GM06990 (cell line): ENCODE measurements around the gene RIMBP2.
"Not testable (repeated sequence)": the region's sequence is repeated elsewhere in the genome, so short reads cannot be mapped to it uniquely, and the experiment has no call there.

Source experiments
- DNase-seq: peaks from one replicate; pipeline ENCODE4 v3.0.0-alpha.2; 2011; ENCODE audit not compliant: insufficient read length; ENCODE audit errors: extremely low read depth
- H3K27me3 ChIP-seq: replicated peaks from 2 replicates; pipeline ENCODE4 v1.6.0; 2011; ENCODE audit warnings: low read length; ENCODE audit not compliant: control insufficient read depth, insufficient read depth
- H3K36me3 ChIP-seq: 2 replicates; pipeline ENCODE4 v1.5.1; 2011; ENCODE audit warnings: low read length; ENCODE audit not compliant: control insufficient read depth, insufficient read depth
- H3K4me3 ChIP-seq: replicated peaks from 2 replicates; pipeline ENCODE4 v1.5.1; 2011; ENCODE audit warnings: low read depth, mild to moderate bottlenecking, control low read depth, low read length
- TF ChIP-seq, protein P1 (sequence below): IDR thresholded peaks from 2 replicates; pipeline ENCODE4 v1.5.1; 2011; ENCODE audit warnings: low read length, control low read depth, mild to moderate bottlenecking, inconsistent platforms; ENCODE audit not compliant: insufficient read depth, poor library complexity, severe bottlenecking

The RIMBP2 gene

DNA sequence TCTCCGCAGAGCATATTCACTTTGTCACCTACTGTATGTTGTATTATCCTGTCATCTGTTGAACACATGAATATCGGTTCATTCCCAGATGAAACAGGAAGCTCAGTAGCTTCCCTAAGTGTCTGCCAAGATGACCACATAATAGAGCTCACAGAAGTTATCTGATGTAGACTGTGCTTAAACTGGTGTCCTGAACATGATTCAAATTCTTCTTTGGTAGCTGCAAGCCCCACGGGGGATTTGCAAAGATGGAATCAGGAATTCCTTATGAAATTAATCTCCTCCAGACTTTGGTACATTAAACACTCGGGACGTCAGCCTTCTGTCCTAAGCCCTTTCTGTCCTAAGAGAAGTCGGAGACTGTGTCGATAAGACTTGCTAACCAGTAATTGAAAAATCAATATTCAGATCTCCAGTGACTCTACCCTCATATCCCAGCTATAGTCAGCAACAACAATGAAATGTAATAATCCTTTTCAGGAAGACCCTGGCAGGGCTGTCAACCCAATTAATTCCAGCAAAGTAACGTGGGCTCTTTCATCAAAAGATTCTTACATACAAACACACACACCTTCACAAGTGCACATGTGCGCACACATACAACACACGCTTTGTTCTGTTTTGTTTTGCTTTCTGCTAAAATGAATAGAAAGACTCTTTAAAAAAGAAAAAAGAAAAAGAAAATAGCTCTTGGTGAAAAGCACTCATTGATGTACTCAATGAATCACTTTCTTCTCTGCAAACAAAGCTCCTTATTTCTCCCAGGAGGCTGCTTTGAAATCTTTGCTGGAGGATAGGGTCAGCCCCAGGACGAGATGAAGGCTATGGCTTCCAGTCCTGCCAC is 127.2 kb downstream of the RIMBP2 start:
- H3K4me3 ChIP-seq, result no peak overlapping the region
- DNase-seq, result no peak

DNA sequence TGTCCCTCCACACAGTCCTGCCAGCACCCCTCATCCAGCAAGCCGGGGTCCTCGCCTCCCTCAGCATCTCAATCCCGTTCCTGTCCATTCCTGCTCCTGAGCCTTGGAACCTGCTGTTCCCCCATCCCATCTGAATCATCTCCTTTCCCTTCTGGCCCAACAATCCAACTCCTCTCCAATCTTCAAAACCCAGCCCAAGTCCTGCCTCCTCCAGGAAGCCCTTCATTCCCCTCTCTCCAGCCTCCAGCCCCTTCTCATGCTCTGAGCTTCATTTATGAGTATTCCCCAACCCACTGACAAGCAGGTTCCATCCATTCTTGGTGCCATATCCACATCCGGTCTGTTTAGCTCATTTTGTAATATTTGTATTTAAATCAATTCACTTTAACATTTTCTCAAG is 128.1 kb downstream of the RIMBP2 start:
- Histone ChIP-seq H3K4me3 (no peak overlapping the region), H3K27me3 (no peaks in the 10 kb centered on the region), H3K36me3 (no peaks in the 10 kb centered on the region)
- DNase-seq, result no peak
- TF ChIP-seq, protein P1, sequence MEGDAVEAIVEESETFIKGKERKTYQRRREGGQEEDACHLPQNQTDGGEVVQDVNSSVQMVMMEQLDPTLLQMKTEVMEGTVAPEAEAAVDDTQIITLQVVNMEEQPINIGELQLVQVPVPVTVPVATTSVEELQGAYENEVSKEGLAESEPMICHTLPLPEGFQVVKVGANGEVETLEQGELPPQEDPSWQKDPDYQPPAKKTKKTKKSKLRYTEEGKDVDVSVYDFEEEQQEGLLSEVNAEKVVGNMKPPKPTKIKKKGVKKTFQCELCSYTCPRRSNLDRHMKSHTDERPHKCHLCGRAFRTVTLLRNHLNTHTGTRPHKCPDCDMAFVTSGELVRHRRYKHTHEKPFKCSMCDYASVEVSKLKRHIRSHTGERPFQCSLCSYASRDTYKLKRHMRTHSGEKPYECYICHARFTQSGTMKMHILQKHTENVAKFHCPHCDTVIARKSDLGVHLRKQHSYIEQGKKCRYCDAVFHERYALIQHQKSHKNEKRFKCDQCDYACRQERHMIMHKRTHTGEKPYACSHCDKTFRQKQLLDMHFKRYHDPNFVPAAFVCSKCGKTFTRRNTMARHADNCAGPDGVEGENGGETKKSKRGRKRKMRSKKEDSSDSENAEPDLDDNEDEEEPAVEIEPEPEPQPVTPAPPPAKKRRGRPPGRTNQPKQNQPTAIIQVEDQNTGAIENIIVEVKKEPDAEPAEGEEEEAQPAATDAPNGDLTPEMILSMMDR, result no peak

More for the DNA sequence above, 127.2 kb downstream of the RIMBP2 start:
- TF ChIP-seq, protein P1, result no peak
- Histone ChIP-seq H3K36me3 (no peaks in the 10 kb centered on the region), H3K27me3 (no peaks in the 10 kb centered on the region)

DNA sequence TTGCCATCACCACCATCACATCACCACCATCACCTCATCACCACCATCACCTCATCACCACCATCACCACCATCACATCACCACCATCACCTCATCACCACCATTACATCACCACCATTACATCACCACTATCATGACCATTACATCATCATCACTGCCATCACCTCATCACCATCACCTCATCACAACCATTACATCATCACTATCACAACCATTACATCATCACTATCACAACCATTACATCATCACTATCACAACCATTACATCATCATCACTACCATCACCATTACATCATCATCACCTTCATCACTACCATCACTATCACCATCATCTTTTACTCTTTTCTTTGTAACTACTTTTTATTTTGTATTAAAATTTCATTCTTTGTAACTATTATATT is 131.6 kb downstream of the RIMBP2 start:
- H3K36me3 ChIP-seq, H3K4me3 ChIP-seq, DNase-seq, H3K27me3 ChIP-seq: not testable (repeated sequence)

DNA sequence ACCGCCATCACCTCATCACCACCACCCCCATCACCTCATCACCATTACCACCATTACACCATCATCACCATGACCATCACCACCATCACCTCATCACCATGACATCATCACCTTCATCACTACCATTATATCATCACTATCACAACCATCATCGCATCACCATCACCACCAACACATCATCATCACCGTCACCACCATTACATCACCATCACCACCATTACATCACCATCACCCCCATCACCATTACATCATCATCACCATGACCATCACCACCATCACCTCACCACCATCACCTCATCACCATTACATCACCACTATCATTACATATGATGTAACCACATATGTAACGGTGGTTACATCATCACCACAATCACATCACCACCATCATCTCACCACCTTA is 132.3 kb downstream of the RIMBP2 start:
- H3K4me3 ChIP-seq, result no peak overlapping the region
- no peak for DNase-seq
- H3K27me3 ChIP-seq, result no peaks in the 10 kb centered on the region
- TF ChIP-seq, protein P1, result no peak
- no peaks in the 10 kb centered on the region for H3K36me3 ChIP-seq

DNA sequence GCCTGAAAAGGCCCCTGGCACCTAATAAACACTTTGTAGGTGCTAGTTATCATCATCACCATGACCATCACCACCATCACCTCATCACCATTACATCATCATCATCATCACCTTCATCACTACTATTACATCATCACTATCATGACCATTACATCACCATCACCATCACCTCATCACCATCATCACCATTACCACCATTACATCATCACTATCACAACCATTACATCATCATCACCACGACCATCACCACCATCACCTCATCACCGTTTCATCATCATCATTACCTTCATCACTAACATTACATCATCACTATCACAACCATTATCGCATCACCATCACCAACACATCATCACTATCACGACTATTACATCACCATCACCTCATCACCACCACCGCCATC is 132.8 kb downstream of the RIMBP2 start:
- TF ChIP-seq, protein P1, result no peak
- no peaks in the 10 kb centered on the region for H3K36me3 ChIP-seq
- no peak overlapping the region for H3K4me3 ChIP-seq
- H3K27me3 ChIP-seq, result no peaks in the 10 kb centered on the region
- no peak for DNase-seq

DNA sequence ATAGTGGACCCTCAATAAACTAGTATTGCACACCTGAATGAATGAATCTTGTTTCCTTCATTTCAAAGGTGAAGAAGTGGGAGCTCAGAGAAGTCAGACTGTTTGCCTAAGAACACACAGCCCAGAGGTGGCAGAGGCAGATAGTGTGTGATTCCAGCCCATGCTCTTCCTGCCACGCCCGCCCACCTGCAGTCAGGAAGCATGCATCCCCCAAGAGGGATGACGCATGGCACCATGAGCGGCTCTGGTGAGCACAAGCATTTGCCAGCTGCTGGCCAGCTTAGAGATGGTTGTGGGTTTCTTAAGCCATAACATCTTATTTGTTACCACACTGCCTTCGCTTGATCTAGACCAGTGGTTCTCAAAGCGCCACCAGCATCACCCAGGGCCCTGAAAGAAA is 133.8 kb downstream of the RIMBP2 start:
- no peak overlapping the region for H3K4me3 ChIP-seq
- TF ChIP-seq, protein P1, result no peak
- DNase-seq, result no peak
- no peaks in the 10 kb centered on the region for H3K36me3 ChIP-seq
- no peaks in the 10 kb centered on the region for H3K27me3 ChIP-seq
